GM21447 (cell line): ENCODE measurements around the gene SLC7A5.
"Not testable (repeated sequence)": the region's sequence is repeated elsewhere in the genome, so short reads cannot be mapped to it uniquely, and the experiment has no call there.

Experiments used
- ATAC-seq: cut with Tn5 transposase; IDR thresholded peaks from one replicate; pipeline ENCODE4 v1.9.1; 2021; ENCODE audit not compliant: unreplicated experiment

Gene SLC7A5

GRCh38 chr16:87834005-87834667 lies 35.2 kb downstream of the SLC7A5 start:
- ATAC-seq, result no peak

- no peak for ATAC-seq
Observed at GRCh38 chr16:87833548-87833947, 35.8 kb downstream of the SLC7A5 start.

GRCh38 chr16:87832741-87833502 lies 36.4 kb downstream of the SLC7A5 start:
- no peak for ATAC-seq

- ATAC-seq, result no peak
Observed at GRCh38 chr16:87832137-87832527, 37.2 kb downstream of the SLC7A5 start.

GRCh38 chr16:87831421-87832136 lies 37.7 kb downstream of the SLC7A5 start:
- ATAC-seq, result no peak

- ATAC-seq, result no peak
Observed at GRCh38 chr16:87830673-87831420, 38.5 kb downstream of the SLC7A5 start.

- ATAC-seq, result no peak
Observed at GRCh38 chr16:87829988-87830672, 39.2 kb downstream of the SLC7A5 start.

GRCh38 chr16:87829622-87829980 lies 39.7 kb downstream of the SLC7A5 start:
- ATAC-seq, result no peak

GRCh38 chr16:87828907-87829621 lies 40.2 kb downstream of the SLC7A5 start:
- ATAC-seq, result no peak

GRCh38 chr16:87828071-87828906 lies 41.0 kb downstream of the SLC7A5 start:
- ATAC-seq, result no peak

GRCh38 chr16:87827588-87827915 lies 41.8 kb downstream of the SLC7A5 start:
- not testable (repeated sequence) for ATAC-seq

GRCh38 chr16:87826798-87827587 lies 42.3 kb downstream of the SLC7A5 start:
- no peak for ATAC-seq

- not testable (repeated sequence) for ATAC-seq
Observed at GRCh38 chr16:87826407-87826797, 42.9 kb downstream of the SLC7A5 start.

GRCh38 chr16:87825842-87826120 lies 43.5 kb downstream of the SLC7A5 start:
- not testable (repeated sequence) for ATAC-seq

GRCh38 chr16:87824991-87825841 lies 44.1 kb downstream of the SLC7A5 start:
- no peak for ATAC-seq

- ATAC-seq, result no peak
Observed at GRCh38 chr16:87824016-87824990, 45.0 kb downstream of the SLC7A5 start.
